WTC11 (cell line): Measurements from ENCODE around the gene AGAP6. TPM values are rescaled to one million over a fixed set of nuclear protein-coding genes. Genes with fewer than 3 reads are reported as not detected.

Experiments
- ATAC-seq: fragments of 200-7000 bp; cut with Tn5 transposase; 2 replicates; pipeline ENCODE4 v1.10.0; 2021; ENCODE audit warnings: mild to moderate bottlenecking, moderate library complexity
- CTCF ChIA-PET: fragments of 300-600 bp; sonication (Branson Sonifier 250); formaldehyde crosslinking; loops from one replicate; lab custom pipeline; 2021; ENCODE audit warnings: antibody characterized with exemption; lab: Charles Lee
- POLR2A ChIA-PET: fragments of 350-600 bp; sonication (Branson Sonifier 250); formaldehyde crosslinking; loops from one replicate; lab custom pipeline; 2021; ENCODE audit warnings: antibody characterized with exemption; lab: Charles Lee
- DNase-seq: peaks from one replicate; pipeline ENCODE4 v3.0.0; 2021; ENCODE audit warnings: low spot score
- H3K27ac Mint-ChIP-seq: 2 replicates; pipeline ENCODE4 v1.8.0; 2021; ENCODE audit warnings: mixed read lengths
- H3K27me3 Mint-ChIP-seq: 2 replicates; pipeline ENCODE4 v1.8.0; 2021; ENCODE audit warnings: low read depth, mild to moderate bottlenecking, moderate library complexity, mixed read lengths
- H3K36me3 Mint-ChIP-seq: 2 replicates; pipeline ENCODE4 v1.8.0; 2021; ENCODE audit warnings: mixed read lengths
- H3K4me1 Mint-ChIP-seq: 2 replicates; pipeline ENCODE4 v1.8.0; 2022; ENCODE audit warnings: mixed read lengths
- H3K4me3 Mint-ChIP-seq: 2 replicates; pipeline ENCODE4 v1.8.0; 2021; ENCODE audit warnings: mild to moderate bottlenecking, moderate library complexity, mixed read lengths
- H3K9me3 Mint-ChIP-seq: 2 replicates; pipeline ENCODE4 v1.8.0; 2021; ENCODE audit warnings: mixed read lengths
- ATF6 ChIP-seq: sonication (generic); formaldehyde crosslinking; IDR thresholded peaks from 2 replicates; pipeline ENCODE4 v1.8.1; 2023; ENCODE audit warnings: mild to moderate bottlenecking, missing genetic modification reagents
- CBFB ChIP-seq: sonication (generic); formaldehyde crosslinking; IDR thresholded peaks from 2 replicates; pipeline ENCODE4 v1.8.1; 2022; ENCODE audit warnings: mild to moderate bottlenecking, low read depth, missing genetic modification reagents
- E2F1 ChIP-seq: sonication (generic); formaldehyde crosslinking; IDR thresholded peaks from 2 replicates; pipeline ENCODE4 v1.8.0; 2022; ENCODE audit warnings: mild to moderate bottlenecking, missing genetic modification reagents
- E2F4 ChIP-seq: sonication (generic); formaldehyde crosslinking; IDR thresholded peaks from 2 replicates; pipeline ENCODE4 v1.8.1; 2022; ENCODE audit warnings: low read depth, mild to moderate bottlenecking, moderate library complexity, missing genetic modification reagents, borderline replicate concordance
- E2F5 ChIP-seq: sonication (generic); formaldehyde crosslinking; IDR thresholded peaks from 2 replicates; pipeline ENCODE4 v1.8.1; 2022; ENCODE audit warnings: mild to moderate bottlenecking, moderate library complexity, missing genetic modification reagents
- FOXK1 ChIP-seq: sonication (generic); formaldehyde crosslinking; IDR thresholded peaks from 2 replicates; pipeline ENCODE4 v1.8.0; 2022; ENCODE audit warnings: mild to moderate bottlenecking, moderate library complexity, missing genetic modification reagents
- IRF2 ChIP-seq: sonication (generic); formaldehyde crosslinking; IDR thresholded peaks from 2 replicates; pipeline ENCODE4 v1.8.0; 2022; ENCODE audit warnings: low read depth, missing genetic modification reagents, borderline replicate concordance
- JAZF1 ChIP-seq: fragments of 250-450 bp; sonication (Bioruptor Pico); IDR thresholded peaks from 2 replicates; pipeline ENCODE4 v1.9.0; 2021; ENCODE audit warnings: moderate library complexity, mild to moderate bottlenecking, inconsistent platforms
- JUN ChIP-seq: sonication (generic); formaldehyde crosslinking; IDR thresholded peaks from 2 replicates; pipeline ENCODE4 v1.8.0; 2023; ENCODE audit warnings: mild to moderate bottlenecking, missing genetic modification reagents
- KAT7 ChIP-seq: sonication (generic); formaldehyde crosslinking; IDR thresholded peaks from 2 replicates; pipeline ENCODE4 v1.8.1; 2023; ENCODE audit warnings: missing genetic modification reagents, mild to moderate bottlenecking, borderline replicate concordance
- MAX ChIP-seq: sonication (generic); formaldehyde crosslinking; IDR thresholded peaks from 2 replicates; pipeline ENCODE4 v1.8.0; 2022; ENCODE audit warnings: mild to moderate bottlenecking, missing genetic modification reagents
- OVOL2 ChIP-seq: fragments of 250-450 bp; sonication (Bioruptor Pico); IDR thresholded peaks from 2 replicates; pipeline ENCODE4 v1.9.0; 2021; ENCODE audit warnings: mild to moderate bottlenecking, borderline replicate concordance
- PRRX2 ChIP-seq: fragments of 250-450 bp; sonication (Bioruptor Pico); IDR thresholded peaks from 2 replicates; pipeline ENCODE4 v1.8.0; 2021; ENCODE audit warnings: mild to moderate bottlenecking
- SMAD3 ChIP-seq: sonication (generic); formaldehyde crosslinking; IDR thresholded peaks from 2 replicates; pipeline ENCODE4 v1.8.0; 2022; ENCODE audit warnings: missing genetic modification reagents, mild to moderate bottlenecking, borderline replicate concordance
- SOX15 ChIP-seq: fragments of 250-450 bp; sonication (Bioruptor Pico); IDR thresholded peaks from 2 replicates; pipeline ENCODE4 v1.9.0; 2021; ENCODE audit warnings: mild to moderate bottlenecking
- USF1 ChIP-seq: sonication (generic); formaldehyde crosslinking; IDR thresholded peaks from 2 replicates; pipeline ENCODE4 v1.8.0; 2022; ENCODE audit warnings: mild to moderate bottlenecking, missing genetic modification reagents
- USF2 ChIP-seq: sonication (generic); formaldehyde crosslinking; IDR thresholded peaks from 2 replicates; pipeline ENCODE4 v1.8.1; 2023; ENCODE audit warnings: mild to moderate bottlenecking, missing genetic modification reagents, moderate library complexity
- ZBTB21 ChIP-seq: sonication (generic); formaldehyde crosslinking; IDR thresholded peaks from 2 replicates; pipeline ENCODE4 v1.8.1; 2023; ENCODE audit warnings: mild to moderate bottlenecking, missing genetic modification reagents, borderline replicate concordance
- ZNF416 ChIP-seq: fragments of 250-450 bp; sonication (Bioruptor Pico); IDR thresholded peaks from 2 replicates; pipeline ENCODE4 v1.9.0; 2021; ENCODE audit warnings: mild to moderate bottlenecking, inconsistent platforms
- ZNF423 ChIP-seq: fragments of 250-450 bp; sonication (Bioruptor Pico); IDR thresholded peaks from 2 replicates; pipeline ENCODE4 v2.1.2; 2022; ENCODE audit warnings: mild to moderate bottlenecking, moderate library complexity
- ZNF532 ChIP-seq: fragments of 250-450 bp; sonication (Bioruptor Pico); IDR thresholded peaks from 2 replicates; pipeline ENCODE4 v1.9.0; 2021; ENCODE audit warnings: mild to moderate bottlenecking, borderline replicate concordance
- total RNA-seq: library from RNA; stranded (reverse); gene quantifications from 3 replicates; pipeline ENCODE4 v1.2.3, GENCODE V29; 2021

Gene AGAP6
- total RNA-seq, 1 experiment from 2014 or later = 16.8 TPM

- H3K4me3 Mint-ChIP-seq = no peak overlapping the region
- H3K27me3 Mint-ChIP-seq = peaks cover 5% of the 10 kb centered on the region
- no peak overlapping the region for H3K27ac Mint-ChIP-seq
- CTCF ChIA-PET = no interaction called here
- H3K9me3 Mint-ChIP-seq = peaks cover 16% of the 10 kb centered on the region
- ATAC-seq (no peak), DNase-seq (no peak)
- TF ChIP-seq MAX (CRISPR knock-in tag) = no peak
- TF ChIP-seq ZBTB21 (CRISPR knock-in tag) = no peak
- no peak for TF ChIP-seq OVOL2
- TF ChIP-seq FOXK1 (CRISPR knock-in tag) = no peak
- no peak for TF ChIP-seq USF2 (CRISPR knock-in tag)
- no peak for TF ChIP-seq KAT7 (CRISPR knock-in tag)
- POLR2A ChIA-PET = no interaction called here
- H3K4me1 Mint-ChIP-seq = no peaks in the 10 kb centered on the region
- no peaks in the 10 kb centered on the region for H3K36me3 Mint-ChIP-seq
These were observed 39.0 kb downstream of the AGAP6 start for GRCh38 chr10:50027195-50027594.

GRCh38 chr10:50033481-50033880 lies 45.3 kb downstream of the AGAP6 start:
- no peak overlapping the region for H3K4me3 Mint-ChIP-seq
- POLR2A ChIA-PET = no interaction called here
- H3K27ac Mint-ChIP-seq = no peak overlapping the region
- H3K9me3 Mint-ChIP-seq = no peaks in the 10 kb centered on the region
- ATAC-seq (no peak), DNase-seq (no peak)
- H3K4me1 Mint-ChIP-seq = no peaks in the 10 kb centered on the region
- no peaks in the 10 kb centered on the region for H3K36me3 Mint-ChIP-seq
- CTCF ChIA-PET = no interaction called here
- peaks cover 6% of the 10 kb centered on the region for H3K27me3 Mint-ChIP-seq
- TF ChIP-seq SOX15 = no peak
- TF ChIP-seq KAT7 (CRISPR knock-in tag) = no peak
- TF ChIP-seq PRRX2 (CRISPR knock-in tag) = no peak
- no peak for TF ChIP-seq ZNF423
- no peak for TF ChIP-seq ZNF416 (CRISPR knock-in tag)
- TF ChIP-seq SMAD3 (CRISPR knock-in tag) = no peak
- no peak for TF ChIP-seq USF1 (CRISPR knock-in tag)
- no peak for TF ChIP-seq ATF6 (CRISPR knock-in tag)
- no peak for TF ChIP-seq JAZF1
- no peak for TF ChIP-seq IRF2 (CRISPR knock-in tag)
- TF ChIP-seq E2F4 (CRISPR knock-in tag) = no peak
- TF ChIP-seq JUN (CRISPR knock-in tag) = no peak
- no peak for TF ChIP-seq E2F5
- TF ChIP-seq E2F1 = no peak
- TF ChIP-seq CBFB = no peak
- no peak for TF ChIP-seq ZNF532
